ENCODE results near the gene COL2A1. TPM values are rescaled to one million over a fixed set of nuclear protein-coding genes. Genes with fewer than 3 reads are reported as not detected.
A peak's percentile ranks its signal among the peaks of the same experiment; 100 is the strongest.

The COL2A1 gene
- total RNA-seq, result not detected in 2 replicates

DNA sequence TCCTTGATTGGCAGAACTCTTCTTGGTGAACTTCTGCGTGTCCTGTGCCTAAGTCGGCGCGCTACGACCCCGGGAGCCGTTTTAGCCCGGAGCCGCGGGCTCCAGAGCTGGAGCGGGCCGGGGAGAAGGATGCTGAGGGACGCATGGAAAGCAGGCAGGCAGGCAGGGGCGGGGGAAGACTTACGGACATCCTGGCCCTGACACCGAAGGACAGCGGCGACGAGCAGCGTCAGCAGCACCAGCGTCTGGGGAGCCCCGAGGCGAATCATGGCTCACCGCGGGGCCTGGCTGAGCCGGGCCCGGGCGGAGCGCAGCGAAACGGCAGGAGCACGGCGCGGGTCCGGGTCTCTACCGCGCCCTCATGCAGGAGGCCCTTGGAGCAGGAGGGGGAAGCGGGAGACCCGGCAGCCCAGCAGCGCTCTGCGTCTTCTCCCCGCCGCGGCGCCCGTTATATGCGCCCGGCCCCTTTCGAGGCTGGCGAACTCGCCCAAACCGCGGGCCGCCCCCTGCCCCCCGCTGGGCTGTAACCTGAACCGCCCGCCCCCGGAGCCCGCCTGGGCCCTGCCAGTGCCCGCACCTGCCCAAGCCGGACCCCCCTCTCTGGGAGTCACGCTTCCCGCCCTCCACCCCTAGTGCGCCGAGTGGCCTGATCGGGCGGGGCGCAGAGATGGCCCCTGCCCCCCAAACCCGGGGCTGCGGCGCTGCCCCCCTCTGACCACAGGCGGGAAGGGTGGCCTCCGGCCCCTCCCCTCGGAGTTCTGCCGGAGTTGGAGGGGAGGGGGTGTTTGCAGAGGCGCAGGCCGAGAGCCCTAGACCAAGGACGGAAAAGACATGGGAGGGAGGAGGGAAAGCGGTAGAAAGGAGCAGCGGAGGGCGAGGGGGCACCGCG is at the start of gene COL2A1:
COL2A1 (minus strand) TSS at position 424 of the 889 bp plus-strand sequence; CDS start at position 269, 155 bp downstream.
- peak in 1 of 2 donors; percentile 33 for DNase-seq (ENCODE audit: low read depth in 2 of 2)

DNA sequence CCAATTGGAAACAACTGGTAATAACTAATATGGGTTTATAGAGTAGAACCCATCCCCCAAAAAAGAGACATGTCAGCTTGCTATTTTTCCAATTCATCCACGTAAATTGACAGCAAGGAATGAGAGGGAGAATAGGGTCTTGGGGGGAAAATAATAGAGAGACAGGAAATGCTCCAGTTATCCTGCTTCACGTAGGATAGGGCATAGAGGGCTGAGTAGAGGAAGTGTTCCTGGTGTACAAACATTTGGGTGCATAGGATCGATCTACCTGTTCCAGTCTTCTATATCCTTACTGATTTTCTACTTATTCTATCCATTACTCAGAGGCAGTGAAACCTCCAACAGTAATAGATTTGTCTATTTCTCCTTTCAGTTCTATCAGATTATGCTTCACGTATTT is 49.6 kb upstream of the COL2A1 start:
- no peak for DNase-seq (ENCODE audit: low read depth in 2 of 2)

DNA sequence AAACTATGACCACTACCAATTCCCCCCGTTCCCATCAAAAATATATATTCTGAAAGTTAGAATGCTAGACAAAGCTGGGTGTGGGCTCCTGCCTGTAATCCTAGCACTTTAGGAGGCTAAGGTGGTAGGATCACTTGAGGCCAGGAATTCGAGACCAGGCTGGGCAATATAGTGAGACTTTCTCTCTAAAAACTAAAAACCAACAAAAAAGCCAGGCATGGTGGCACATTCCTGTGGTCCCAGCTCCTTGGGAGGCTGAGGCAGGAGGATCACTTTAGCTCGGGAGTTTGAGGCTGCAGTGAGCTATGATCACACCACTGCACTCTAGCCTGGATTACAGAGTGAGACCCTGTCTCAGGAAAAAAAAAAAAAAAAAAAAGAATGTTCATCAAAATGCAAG is 48.8 kb upstream of the COL2A1 start:
- DNase-seq (ENCODE audit: low read depth in 2 of 2), result no peak

DNA sequence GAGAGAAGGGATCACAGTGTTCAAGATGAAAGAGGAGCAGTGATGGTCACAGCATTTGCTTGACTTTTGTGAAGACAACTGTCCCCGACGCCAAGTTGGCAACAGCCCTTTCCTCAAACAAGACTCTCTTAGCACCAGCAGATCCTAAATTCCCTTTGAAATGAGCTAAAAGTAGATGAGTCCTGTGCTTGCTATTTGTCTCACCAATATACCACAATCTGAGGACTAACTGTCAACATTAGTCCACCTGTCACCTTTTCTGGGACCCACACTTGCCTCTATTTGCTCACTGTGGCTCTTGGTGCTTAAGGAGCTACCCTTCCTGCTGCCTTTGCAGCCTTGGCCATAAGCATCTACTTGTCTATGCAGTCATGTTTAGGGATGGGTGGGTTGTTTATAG is 47.4 kb upstream of the COL2A1 start:
- no peak for DNase-seq (ENCODE audit: low read depth in 2 of 2)

DNA sequence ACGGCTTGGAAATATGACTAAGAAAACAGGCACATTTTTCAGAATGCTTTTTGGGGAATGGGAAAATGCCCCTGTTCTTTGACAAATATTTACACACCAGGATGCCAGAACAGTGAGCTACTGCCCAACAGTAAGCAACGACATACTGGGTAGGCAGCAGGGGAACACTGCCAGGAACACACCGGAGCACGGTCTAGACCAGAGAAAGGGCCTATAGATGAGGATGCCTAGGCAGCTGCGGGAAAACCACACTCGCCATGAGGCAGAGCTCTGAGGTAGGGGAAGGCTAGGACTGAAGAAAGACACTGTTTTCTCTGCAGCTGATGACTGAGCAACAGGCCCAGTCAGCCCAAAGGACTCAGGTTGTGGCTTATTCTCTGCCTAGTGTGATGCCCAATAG is 45.9 kb upstream of the COL2A1 start:
- no peak for DNase-seq (ENCODE audit: low read depth in 2 of 2)

DNA sequence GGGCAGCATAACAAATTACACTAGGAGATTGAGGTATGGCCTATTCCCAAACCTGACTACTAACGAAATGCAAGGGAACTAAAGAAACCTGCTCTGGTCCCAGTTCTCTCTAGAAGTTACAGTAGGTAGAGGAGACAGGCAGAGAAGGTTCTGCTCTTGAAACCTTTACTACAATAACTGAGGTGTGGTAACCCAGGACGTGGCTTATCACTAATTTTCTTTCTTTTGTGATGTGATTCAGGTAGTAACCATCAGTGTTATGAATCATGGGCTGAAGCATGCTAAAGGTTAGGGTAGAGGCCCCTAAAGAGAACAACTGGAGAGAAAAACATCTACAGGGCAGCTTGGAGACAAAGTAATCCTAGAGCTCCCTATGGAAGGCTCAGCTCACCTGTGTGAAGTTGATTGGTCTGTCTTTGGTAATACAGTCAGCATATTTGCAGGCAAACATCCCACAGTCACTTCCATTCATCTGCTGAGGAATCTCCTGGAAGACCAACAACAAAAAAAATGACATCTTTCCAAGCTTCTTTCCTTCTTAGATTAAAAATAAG is 41.8 kb upstream of the COL2A1 start:
- no peak for DNase-seq (ENCODE audit: low read depth in 2 of 2)

DNA sequence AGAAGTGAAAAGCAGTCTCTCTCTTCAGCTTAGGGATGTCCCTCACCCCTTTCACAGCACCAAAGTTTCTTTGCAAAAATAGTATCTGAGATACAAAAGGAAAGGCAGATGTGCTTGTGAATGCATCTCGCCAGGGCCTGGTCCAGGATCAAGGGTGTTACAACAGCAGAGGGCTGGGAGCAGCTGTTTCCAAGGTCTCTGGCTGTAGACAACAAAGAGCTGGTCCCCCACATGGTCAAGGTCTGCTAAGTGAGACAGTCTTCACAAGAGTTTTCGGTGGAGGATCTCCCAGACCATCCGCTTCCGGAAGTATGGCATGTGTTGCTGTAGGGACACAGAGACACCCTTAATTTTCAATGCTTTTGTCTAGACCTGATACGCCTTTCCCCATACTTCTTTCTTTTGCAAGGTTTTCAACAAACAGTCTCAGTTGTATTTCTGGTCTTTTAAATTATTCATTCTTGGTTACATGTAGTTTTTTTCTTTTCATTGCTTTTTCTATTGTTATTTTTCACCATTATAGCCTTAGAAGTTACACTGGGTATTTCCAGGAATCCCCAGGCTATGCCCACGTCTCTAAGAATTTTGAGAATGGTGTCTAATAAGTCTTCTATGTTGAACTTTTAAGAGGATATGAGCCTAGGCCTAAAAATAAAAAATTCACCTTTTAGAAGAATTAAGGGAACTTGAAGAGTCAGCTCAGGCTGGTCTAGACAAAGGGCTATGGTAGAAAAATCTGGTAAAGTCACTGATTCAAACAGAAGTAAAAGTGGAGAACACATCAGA is 41.0 kb upstream of the COL2A1 start:
- DNase-seq (ENCODE audit: low read depth in 2 of 2), result no peak

DNA sequence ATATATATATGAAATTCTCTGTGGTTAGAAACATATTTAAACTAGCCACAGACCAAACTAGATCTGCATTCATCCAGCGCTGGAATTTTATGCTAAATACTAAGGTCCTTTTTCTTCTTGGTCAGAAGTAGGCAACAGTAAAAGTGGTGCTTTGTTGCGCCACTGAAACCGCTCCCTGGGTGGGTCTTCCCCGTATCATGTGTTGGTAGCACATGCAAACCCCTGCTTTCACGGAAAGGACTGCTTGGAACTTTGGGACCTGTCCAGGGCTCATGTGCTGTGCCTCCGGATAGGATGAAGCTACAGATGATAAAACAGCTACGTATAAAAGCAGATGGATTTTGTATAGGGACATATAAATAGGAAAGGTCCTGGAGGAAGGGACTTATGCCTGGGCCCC is 40.1 kb upstream of the COL2A1 start:
- no peak for DNase-seq (ENCODE audit: low read depth in 2 of 2)

DNA sequence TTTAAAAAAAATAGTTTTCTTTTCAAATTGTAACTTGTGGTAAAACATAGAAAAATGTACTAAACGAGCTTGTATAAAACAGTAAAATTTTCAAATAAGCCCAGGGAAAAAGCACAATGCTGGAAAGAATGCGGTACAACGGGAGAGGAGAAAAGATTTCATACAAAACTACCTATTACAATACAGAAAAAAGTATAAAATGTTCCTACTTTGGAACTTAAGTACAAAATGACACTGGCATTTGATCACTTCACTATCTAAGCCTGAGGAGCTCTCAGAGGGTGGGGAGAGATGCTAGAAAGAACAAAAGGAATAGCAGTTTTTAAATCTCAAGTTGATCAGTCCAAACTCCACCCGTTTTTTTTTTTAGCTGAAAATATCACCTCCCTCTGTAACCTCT is 39.5 kb upstream of the COL2A1 start:
- DNase-seq (ENCODE audit: low read depth in 2 of 2), result no peak

DNA sequence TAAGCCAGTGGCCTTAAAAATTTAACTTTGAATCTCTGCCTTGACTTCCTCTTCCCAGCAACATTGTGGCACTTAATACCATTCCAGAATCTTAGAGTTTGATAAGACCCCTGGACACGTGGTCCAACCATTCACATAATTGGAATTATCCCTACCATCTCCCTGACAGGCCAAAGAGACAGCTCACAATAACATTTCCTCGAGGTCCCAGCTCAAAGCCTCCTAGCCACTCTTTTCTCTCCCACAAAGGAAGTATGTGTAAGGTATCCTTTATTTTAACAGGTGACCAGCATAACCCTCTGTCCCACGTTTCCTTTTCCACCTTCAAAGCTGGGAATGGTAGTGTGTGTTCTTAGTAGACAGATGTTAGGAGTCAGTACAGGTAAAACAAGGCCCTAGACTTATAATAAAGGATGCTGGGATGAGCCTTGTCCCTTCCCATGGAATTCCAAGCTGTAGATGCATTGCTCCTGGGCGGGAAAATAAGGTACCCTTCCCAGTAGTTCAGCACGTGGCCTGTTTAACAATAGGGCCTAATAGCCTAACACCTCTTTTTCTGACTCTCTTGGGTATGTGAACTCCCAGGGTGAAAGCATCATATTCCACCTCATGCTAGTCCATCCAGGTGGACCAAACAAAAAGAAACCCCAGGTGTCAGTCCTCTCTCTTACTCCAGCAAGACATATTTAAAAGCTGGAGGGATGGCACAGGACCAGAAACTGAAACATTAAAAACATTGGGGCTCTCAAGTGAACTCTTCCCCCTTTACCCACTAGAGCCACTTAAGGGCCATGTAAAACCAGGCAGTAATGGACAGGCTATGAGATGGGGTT is 37.5 kb upstream of the COL2A1 start:
- DNase-seq (ENCODE audit: low read depth in 2 of 2), result no peak

DNA sequence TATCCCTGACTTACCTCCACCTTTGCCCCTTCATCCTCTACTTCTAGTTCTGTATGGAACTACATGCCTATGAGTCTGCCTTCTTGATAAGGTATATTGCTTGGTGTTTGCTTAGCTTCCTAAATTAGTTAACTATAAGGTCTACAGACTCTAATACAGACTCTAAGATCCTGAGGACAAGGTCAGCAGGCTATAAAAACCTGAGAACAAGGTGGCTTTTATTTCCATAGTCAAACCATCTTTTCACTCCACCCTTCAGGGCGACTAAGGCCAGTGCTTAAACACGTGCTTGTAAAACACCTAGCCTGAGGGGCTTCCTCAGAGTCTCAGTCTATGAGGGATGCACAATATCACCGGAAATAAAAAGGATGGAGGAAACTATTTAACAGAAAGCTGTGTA is 36.1 kb upstream of the COL2A1 start:
- no peak for DNase-seq (ENCODE audit: low read depth in 2 of 2)

DNA sequence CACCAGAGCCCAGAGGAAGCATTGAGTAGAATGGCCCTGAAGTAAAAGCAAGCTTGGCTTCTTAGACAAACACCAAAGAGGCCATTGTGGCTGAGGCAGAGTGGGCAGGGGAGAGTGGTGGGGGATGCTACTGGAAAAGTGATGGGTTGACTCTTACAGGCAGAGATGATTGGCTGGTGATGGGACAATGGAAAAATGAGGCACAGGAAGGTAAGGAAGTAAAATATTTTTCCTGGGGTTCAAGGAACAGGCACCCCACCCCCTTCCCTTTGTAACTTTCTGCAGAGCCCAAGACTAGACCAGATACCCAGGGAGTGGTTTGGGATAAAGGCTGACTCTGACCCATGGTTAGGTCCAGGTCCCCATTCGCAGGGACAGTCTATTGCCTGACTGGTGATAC is 34.9 kb upstream of the COL2A1 start:
- no peak for DNase-seq (ENCODE audit: low read depth in 2 of 2)

DNA sequence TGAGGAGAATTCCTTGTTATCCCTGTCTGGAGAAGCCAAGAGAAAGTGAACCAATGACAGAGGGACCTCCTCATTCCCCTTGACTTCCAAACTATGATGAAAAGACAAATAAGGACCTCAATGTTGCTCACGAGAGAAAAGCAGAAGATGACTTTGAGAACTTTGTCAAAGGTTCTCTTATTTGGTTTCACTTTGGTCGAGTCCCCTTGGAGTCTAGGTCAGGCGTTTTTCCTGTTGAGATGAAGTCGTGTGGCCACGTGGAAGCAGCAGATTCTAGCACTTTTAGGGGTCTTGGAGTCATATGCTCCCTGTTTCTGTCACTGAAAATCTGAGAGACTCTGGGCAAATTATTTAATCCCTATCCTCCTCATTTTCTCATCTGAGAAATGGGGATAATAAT is 33.8 kb upstream of the COL2A1 start:
- no peak for DNase-seq (ENCODE audit: low read depth in 2 of 2)

DNA sequence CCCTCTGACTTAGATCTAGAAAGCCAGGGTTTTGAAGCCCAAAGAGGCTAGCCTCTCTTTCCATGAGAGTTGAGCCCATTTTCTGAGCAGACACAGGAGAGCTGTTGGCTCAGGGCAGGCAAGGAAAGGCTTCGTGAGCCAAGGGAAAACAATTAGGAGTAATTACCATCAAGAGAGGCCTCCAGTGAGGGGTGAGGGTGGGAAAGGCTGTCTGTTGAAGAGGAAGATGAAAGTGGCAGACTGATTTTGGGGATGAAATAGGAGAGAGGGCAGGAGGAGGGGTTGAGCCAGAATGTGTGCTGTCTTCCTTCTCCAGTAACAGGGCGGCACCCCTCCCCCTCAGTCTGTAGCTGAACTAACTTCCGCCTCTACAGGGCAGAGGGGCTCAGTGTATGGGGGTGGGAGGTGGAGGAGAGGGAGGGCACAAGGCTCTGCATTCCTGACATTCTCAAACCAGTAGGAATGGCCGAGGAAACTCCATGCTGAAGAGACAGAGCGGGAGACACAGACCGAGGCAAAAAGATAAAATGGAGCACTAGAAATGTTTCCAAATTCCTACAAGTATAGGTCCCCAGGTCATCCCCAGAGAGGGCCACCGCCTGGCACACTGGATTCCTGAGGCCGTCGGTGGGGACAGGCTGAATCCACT is 33.1 kb upstream of the COL2A1 start:
- DNase-seq (ENCODE audit: low read depth in 2 of 2), result no peak

DNA sequence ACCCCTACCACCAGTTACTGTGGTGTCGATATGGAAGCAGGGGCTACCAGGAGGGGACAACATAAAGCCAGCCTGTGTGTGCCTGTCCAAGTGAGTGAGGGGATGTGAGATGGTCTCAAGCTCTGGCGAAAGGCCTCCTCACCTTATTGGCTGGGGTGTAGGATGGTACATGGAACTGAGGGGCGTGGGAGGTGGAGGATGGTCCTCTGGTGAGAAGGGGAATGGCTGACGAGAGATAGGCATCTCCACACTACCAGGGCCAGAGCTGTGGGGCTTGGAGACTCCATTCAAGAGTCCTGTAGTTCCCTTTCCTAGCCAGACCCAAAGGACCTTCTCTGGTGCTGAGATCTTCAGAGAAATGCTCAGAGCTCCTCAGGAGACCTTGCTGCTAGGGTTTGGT is 32.5 kb upstream of the COL2A1 start:
- no peak for DNase-seq (ENCODE audit: low read depth in 2 of 2)

DNA sequence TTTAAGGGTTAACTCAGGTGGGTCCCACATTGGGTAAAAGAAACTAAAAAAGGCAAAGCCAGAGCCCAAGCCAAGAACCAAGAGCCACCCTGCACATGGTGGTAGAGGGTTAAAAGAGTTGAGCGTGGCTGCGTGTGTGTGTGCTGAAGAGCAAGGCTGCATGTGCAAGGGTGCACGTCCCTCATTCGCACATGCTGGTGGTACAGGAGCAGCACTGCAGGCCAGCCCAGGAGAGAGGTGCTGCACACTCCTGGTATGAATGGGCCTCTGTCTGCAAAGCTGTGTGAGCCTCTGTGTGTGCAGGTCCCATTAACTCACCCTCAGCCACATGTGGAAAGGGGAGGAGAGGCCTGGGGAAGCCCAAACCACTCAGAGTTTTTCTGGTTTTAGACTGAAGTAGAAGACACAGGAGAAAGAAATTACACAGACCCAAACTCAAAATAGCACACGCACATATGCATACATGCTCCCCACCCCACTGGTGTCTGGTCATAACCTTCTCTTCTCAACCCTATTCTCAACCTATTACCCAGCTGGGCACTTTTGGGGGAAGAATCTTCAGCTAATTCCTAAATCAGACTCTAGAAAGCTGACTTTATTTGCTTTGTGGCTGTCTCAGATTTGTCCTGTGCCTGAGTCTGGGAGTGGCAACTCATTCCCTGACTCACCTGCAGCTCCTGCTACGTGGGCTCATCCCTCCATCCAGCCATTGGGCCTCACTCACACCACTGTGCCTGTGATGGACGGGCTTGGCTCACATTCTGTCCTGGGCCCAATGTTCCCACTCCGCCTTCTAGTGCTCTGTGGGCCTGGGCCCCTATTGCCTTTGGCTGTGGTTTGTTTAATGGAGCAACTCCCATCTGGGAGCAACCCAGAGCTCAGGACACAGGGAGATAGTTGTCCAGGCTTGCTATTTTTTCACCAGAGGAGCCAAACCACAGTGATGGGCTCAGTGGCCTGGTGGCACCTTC is 30.8 kb upstream of the COL2A1 start:
- DNase-seq (ENCODE audit: low read depth in 2 of 2), result no peak

DNA sequence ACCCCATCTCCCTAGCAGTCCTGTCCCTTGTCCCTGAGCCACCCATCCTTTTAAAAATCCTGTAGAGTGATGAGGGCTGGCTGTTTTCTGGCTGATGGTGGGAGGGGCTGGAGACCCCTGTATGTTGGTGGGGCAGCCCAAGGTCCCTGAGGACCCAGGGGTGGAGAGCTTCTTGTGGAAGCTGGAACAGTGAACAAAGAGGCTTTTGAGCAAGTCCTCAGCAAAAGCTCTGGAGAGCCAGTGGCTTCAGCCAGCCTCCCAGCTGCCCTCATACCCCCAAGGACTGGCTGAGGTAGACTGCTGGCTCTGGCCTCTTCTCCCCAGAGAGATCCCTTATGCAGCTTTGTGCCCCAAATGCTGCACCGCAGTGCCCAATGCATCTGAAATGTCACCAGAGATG is 29.2 kb upstream of the COL2A1 start:
- no peak for DNase-seq (ENCODE audit: low read depth in 2 of 2)

DNA sequence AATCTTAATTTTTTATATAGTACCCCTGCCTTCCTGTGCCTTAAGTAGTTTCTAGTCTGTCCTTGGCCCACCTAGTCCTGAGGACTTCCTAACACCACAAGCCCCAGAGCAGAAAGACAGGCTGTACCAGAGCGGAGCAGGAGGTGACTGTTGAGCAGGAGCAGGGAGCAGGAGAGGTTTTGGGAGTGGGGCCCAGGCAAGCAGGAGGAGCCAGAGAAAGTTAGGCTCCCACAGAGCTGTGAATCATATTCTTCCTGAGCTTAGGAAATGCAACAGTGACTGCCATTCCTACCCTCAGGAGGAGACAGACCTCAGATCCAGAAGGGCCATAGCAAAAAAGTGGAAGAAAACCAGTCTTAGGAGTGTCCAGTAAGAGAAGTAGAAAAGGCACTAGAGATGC is 28.3 kb upstream of the COL2A1 start:
- no peak for DNase-seq (ENCODE audit: low read depth in 2 of 2)

DNA sequence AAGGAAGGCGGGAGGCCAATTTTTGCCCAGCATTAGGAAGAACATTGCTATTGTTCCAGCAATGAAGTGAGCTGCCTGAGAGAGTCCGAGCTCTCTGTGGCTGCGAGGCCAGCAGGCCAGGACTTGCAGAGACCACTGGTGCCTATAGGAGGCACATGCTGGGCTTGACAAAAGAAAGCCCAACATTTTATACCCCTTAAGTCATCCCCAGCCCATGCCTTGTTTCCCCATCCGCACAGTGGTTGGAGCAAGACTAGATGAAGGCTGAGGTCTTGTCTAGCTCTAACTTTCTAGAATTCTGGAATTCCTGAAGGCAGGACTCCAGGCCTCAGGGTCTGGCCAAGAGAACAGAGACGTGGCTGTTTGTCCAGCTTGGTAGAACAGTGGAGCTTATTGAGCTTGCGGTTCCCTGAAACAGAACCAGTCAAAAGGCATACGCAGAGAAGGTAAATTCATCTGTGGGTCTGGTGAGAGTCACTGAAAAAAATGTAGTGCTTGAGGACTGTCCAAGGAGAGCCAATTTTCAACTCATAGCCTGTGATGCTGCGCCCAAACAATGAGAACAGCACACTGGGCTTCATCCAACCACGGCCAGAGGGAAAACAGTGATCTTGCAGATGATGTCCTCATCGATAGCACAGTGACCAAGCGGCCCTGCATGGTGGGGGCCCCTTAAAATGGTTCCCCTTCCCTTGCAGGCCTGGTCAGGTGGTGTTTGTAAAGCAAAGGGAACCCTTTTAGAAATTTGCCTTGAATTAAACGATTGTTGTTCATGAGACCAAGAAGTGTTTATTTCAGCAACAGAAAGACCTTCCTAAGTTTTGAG is 27.1 kb upstream of the COL2A1 start:
- DNase-seq (ENCODE audit: low read depth in 2 of 2), result no peak

Measured in lung microvascular endothelial cell (primary cell).